Vagina (tissue), 2 donors: ENCODE data around the gene SLC25A28.

Experiments
- POLR2A ChIP-seq, 2 donors: fragments of 450-650 bp; IDR thresholded peaks; one replicate each; pipeline ENCODE4 v1.6.1; 2017; ENCODE audit warnings: antibody characterized with exemption in 2 of 2, mild to moderate bottlenecking in 2 of 2, moderate library complexity in 2 of 2
- TF ChIP-seq, protein P1 (sequence below), 3 experiments: fragments of 450-650 bp in 2 of 3; fragments of 200-600 bp in 1 of 3; sonication (generic) in 1 of 3; IDR thresholded peaks; one replicate each; pipeline ENCODE4 v1.5.1; 2017 to 2019; ENCODE audit warnings: antibody characterized with exemption in 3 of 3, mild to moderate bottlenecking in 2 of 3, moderate library complexity in 2 of 3

DNA sequence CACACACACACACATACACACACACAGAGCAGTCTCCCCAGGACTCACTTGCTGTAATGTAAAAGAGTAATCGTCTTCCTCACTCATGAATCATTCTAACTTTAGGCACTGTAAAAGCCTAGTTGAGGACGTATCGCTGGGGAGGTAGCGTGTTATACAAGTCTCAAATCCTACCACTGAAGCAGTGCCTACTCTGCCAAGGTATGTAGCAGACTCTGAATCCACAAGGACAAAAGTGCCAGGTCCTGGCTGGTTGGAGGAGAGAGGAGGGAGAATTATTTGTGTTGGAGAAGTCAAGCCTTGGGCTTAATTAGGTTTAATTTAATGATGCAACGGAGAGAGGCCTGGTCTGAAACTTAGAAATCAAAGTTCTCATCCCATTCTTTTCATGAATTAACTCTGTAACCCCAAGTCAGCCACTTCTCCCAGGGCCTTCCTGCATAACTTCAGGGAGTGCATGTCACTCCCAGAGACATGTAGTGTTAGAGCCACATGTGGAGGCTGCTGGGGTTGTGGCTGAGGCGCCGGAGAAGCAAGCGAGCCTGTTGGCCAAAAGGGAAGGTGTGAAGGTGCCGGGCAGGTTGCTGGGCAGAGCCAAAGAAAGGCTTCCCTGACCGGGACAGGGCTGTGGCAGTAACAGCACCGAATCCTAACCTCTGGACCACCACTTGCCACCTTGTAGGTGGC is 50.8 kb downstream of the SLC25A28 start:
- TF ChIP-seq, protein P1, sequence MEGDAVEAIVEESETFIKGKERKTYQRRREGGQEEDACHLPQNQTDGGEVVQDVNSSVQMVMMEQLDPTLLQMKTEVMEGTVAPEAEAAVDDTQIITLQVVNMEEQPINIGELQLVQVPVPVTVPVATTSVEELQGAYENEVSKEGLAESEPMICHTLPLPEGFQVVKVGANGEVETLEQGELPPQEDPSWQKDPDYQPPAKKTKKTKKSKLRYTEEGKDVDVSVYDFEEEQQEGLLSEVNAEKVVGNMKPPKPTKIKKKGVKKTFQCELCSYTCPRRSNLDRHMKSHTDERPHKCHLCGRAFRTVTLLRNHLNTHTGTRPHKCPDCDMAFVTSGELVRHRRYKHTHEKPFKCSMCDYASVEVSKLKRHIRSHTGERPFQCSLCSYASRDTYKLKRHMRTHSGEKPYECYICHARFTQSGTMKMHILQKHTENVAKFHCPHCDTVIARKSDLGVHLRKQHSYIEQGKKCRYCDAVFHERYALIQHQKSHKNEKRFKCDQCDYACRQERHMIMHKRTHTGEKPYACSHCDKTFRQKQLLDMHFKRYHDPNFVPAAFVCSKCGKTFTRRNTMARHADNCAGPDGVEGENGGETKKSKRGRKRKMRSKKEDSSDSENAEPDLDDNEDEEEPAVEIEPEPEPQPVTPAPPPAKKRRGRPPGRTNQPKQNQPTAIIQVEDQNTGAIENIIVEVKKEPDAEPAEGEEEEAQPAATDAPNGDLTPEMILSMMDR (IDR thresholded peaks at IDR 0.05), result no peak
- no peak for TF ChIP-seq POLR2A (IDR thresholded peaks at IDR 0.05)
